Colonic mucosa (tissue), 4 donors: Measurements from ENCODE around the gene TNRC6B. TPM values are rescaled to one million over a fixed set of nuclear protein-coding genes. Genes with fewer than 3 reads are reported as not detected.
A peak's percentile ranks its signal among the peaks of the same experiment; 100 is the strongest.

ENCODE experiments used
- DNase-seq: peaks from one replicate; pipeline ENCODE4 v3.0.0-alpha.2; 2020
- H3K27ac ChIP-seq: fragments of 200-600 bp; one replicate; pipeline ENCODE4 v1.8.0; 2021
- H3K27me3 ChIP-seq: fragments of 200-600 bp; one replicate; pipeline ENCODE4 v1.8.0; 2021
- H3K36me3 ChIP-seq: fragments of 200-600 bp; one replicate; pipeline ENCODE4 v1.8.0; 2021
- H3K4me1 ChIP-seq: fragments of 200-600 bp; one replicate; pipeline ENCODE4 v1.8.0; 2021; ENCODE audit warnings: mild to moderate bottlenecking
- H3K4me3 ChIP-seq: fragments of 200-600 bp; one replicate; pipeline ENCODE4 v1.8.0; 2021
- H3K9ac ChIP-seq, 2 donors: one replicate each; pipeline ENCODE4 v1.7.0; 2013; ENCODE audit warnings: control low read depth in 2 of 2, low read depth in 2 of 2, low read length in 2 of 2
- H3K9me3 ChIP-seq: fragments of 200-600 bp; one replicate; pipeline ENCODE4 v1.8.0; 2021
- intact Hi-C: fragments of 100-400 bp; cut with DNase I; formaldehyde crosslinking; loops from one replicate; pipeline ENCODE4 v1.14.1; 2022
- total RNA-seq, 2 donors: library from RNA; stranded (reverse); fragmentation: NEBNext Ultra II Directional in 1 of 2; extraction: Animal tissue kit (Norgen Biotek cat#: 25700) in 1 of 2; gene quantifications; one replicate each; pipeline ENCODE4 v1.2.1, GENCODE V29; 2021
- TF ChIP-seq, protein P1 (sequence below): fragments of 200-600 bp; IDR thresholded peaks from one replicate; pipeline ENCODE4 v1.8.0; 2022; ENCODE audit warnings: antibody characterized with exemption, mild to moderate bottlenecking
- donor health status: healthy.
- donor health status: DM: no; HTN: no; CAD: no.
- donor health status: DM: no; HTN: no; CAD: no.

The TNRC6B gene
- total RNA-seq, 2 donors from 2014 or later: 38.7 to 47.4 TPM

DNA sequence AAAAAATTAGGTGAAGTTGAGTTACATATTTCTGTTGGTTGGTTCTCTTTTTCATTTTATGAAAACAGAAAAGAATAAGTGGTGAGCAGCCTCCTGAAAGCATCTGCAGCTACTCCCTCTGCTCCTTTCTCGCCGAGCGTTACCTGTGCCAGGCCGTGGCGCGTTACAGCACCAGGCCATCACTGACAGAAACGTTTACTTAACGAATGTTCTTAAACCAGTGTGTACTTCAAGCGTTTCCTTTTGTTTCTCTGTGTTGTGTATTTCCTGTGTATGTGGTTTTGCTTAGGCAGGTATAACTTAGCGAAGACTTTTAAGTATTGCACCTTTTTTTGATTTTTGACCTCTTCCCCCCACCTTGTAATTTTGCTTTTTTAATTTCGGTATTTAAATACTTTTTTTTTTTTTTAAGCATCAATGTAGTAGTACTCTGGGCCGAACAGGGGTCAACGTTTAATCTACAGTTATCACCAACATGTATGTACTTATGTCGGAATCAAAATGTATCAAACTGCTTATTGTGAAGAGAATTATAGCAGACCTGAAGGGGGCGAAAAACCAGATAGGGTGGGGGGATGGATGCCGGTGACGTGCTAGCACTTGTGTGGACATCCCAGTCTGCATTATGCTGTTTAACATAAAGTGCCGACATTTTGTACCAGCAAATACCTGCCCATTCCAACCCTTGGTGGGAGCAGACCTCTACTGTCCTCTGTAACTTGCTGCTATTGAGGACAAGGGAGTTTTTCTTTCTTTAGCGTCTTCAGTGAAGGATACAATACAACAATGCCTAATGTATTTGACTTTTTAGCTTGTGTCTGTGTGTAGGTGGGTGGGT is 147.0 kb downstream of the TNRC6B start:
- Histone ChIP-seq H3K27me3 (no peaks in the 10 kb centered on the region), H3K4me3 (no peak overlapping the region), H3K4me1 (no peaks in the 10 kb centered on the region), H3K27ac (no peak overlapping the region), H3K36me3 (peaks cover 15% of the 10 kb centered on the region), H3K9ac (no peak overlapping the region), H3K9me3 (no peaks in the 10 kb centered on the region)
- intact Hi-C loops: no loop called here
- TF ChIP-seq, protein P1, sequence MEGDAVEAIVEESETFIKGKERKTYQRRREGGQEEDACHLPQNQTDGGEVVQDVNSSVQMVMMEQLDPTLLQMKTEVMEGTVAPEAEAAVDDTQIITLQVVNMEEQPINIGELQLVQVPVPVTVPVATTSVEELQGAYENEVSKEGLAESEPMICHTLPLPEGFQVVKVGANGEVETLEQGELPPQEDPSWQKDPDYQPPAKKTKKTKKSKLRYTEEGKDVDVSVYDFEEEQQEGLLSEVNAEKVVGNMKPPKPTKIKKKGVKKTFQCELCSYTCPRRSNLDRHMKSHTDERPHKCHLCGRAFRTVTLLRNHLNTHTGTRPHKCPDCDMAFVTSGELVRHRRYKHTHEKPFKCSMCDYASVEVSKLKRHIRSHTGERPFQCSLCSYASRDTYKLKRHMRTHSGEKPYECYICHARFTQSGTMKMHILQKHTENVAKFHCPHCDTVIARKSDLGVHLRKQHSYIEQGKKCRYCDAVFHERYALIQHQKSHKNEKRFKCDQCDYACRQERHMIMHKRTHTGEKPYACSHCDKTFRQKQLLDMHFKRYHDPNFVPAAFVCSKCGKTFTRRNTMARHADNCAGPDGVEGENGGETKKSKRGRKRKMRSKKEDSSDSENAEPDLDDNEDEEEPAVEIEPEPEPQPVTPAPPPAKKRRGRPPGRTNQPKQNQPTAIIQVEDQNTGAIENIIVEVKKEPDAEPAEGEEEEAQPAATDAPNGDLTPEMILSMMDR: no peak
- no peak for DNase-seq

DNA sequence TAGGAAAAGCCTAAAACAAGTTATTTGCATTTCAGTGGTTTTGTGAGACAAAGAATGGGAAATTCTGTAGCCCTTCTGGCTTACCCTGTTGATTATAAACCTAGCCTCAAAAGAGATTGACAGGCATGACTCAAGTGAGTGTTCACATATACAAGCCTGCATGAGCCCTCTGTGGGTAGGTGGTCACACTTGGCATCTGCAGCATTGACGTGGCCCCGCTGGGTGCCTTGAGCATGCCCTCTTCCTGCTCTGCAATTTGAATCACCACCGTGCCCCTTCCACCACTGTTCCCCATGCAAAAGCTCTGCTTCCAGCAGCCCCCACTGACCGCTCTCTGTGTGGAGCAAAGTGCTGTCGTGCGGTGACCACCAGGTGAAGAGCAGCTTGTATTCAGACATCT is 147.6 kb downstream of the TNRC6B start:
- no peaks in the 10 kb centered on the region for H3K9me3 ChIP-seq
- H3K27me3 ChIP-seq: no peaks in the 10 kb centered on the region
- H3K9ac ChIP-seq: no peak overlapping the region
- H3K4me3 ChIP-seq: no peak overlapping the region
- TF ChIP-seq, protein P1: no peak
- DNase-seq: no peak
- intact Hi-C loops: no loop called here
- no peaks in the 10 kb centered on the region for H3K4me1 ChIP-seq
- peak overlapping the region; percentile 6 for H3K27ac ChIP-seq
- H3K36me3 ChIP-seq: peaks cover 15% of the 10 kb centered on the region

DNA sequence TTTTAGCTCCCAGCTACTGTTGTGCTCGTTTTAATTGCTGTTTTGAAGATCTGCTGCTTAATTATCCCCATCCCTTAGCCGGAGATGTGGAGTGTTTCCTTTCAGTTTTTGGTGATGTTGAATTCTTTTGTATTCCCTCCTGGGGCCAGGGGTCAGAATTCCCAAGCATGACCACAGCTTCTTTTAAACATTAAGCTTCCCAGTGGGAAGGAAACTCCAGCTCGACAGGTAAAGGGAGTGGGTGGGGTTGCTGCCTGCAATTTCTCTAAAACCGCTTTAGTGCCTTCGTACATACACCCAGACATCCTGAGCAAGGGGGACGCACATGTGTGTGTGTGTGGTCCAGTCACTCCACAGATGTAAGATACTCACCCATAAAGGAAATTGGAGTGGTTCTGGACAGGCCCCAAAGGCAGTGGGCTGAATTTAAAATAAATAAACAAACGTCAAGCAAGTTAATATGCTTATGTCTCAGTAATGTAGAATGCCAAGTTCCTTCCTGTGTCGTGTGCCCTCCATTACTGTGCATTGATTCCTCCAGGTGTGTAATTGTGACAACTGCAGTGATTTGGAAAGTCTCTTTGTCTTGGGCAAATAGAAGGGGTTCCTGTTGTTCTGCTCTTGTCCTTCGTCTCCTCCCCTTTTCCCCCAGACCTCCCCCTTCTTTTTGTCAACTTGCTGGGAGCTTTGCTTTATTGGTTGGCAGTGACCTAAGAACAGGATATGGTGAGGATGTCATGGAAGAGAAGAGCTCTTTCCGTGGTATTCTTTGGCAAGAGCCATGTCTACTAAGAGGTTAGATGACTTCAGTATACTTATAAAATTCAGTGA is 149.4 kb downstream of the TNRC6B start:
- TF ChIP-seq, protein P1: no peak
- Histone ChIP-seq H3K4me1 (no peaks in the 10 kb centered on the region), H3K4me3 (no peak overlapping the region)

DNA sequence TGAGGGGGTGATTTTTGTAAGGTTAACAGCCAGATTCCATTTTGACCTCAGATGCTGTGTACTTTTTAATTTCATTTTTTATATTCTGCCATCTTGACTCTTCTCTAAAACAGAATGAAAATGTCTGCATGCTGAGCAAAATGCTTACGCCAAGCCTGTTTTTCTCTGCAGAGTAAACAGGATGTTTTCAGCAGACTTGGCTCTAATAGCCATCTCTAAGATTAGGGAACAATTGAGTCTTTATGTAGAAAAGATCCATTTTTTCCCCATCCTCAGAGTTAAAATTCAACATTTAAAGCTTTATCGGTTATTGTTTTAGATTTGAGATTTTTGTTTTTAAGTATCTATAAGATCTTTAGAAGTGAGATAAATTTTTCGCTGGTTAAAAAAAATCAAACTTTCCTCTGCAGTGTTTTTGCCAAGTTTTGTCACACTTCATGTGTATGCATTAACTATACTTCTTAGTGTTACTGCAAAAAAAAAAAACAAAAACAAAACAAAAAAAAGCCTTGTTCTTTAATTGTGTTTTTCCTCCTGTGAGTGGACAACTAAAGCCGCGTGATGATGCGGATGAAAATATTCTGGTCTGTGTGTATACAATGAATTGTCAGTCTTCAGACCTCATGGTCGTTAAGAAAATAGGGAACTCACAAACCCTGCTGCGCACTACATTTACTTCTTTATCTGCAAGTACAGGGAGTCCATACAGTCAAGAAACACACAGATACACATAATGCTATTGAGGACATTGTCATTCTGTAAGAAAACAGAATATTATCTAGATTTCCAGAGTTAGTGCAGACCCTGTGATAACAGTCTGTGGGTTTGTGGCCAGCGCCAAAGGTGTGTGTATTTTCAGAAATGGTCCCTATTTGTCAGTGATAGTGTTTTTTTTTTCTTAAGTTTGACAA is 151.1 kb downstream of the TNRC6B start:
- Histone ChIP-seq H3K9me3 (no peaks in the 10 kb centered on the region), H3K4me1 (no peaks in the 10 kb centered on the region), H3K27me3 (no peaks in the 10 kb centered on the region), H3K27ac (no peak overlapping the region), H3K9ac (no peak overlapping the region), H3K36me3 (no peaks in the 10 kb centered on the region), H3K4me3 (no peak overlapping the region)
- TF ChIP-seq, protein P1: no peak
- DNase-seq: no peak
- intact Hi-C loops: no loop called here

More for the DNA sequence above, 149.4 kb downstream of the TNRC6B start:
- intact Hi-C loops: no loop called here
- no peaks in the 10 kb centered on the region for H3K27me3 ChIP-seq
- H3K9ac ChIP-seq: no peak overlapping the region
- H3K27ac ChIP-seq: no peak overlapping the region
- no peak for DNase-seq
- peaks cover 6% of the 10 kb centered on the region for H3K36me3 ChIP-seq
- no peaks in the 10 kb centered on the region for H3K9me3 ChIP-seq

DNA sequence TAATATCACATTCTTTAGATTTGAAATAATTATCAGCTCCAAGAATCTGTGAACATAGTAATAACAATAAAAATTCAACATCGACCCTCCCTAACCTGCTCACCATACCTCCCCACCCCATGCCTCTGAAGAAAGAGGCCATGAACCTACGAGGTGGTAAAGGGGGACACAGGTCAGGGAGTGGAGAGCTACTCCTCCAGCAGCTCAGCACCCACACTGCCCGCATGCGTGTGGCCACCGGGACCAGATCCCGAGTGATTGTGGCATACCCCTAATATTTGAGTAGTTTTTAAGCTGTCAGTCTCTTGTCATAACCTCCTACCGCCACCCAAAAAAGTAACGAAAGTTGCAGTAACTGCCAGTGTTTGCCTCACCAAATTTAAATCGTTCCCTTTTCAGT is 151.7 kb downstream of the TNRC6B start:
- Histone ChIP-seq H3K9me3 (no peaks in the 10 kb centered on the region), H3K27ac (no peak overlapping the region), H3K4me1 (no peaks in the 10 kb centered on the region), H3K4me3 (no peak overlapping the region), H3K36me3 (no peaks in the 10 kb centered on the region), H3K9ac (no peak overlapping the region), H3K27me3 (no peaks in the 10 kb centered on the region)
- TF ChIP-seq, protein P1: no peak
- DNase-seq: no peak
- intact Hi-C loops: no loop called here
